NT2/D1 (cell line): ENCODE data around the gene HKDC1.

ENCODE experiments used
- SUZ12 ChIP-seq: IDR thresholded peaks from 2 replicates; pipeline ENCODE4 v1.6.1; 2011; ENCODE audit not compliant: insufficient read length, insufficient read depth; ENCODE audit errors: extremely low read depth
- YY1 ChIP-seq: IDR thresholded peaks from 2 replicates; pipeline ENCODE4 v1.6.1; 2011; ENCODE audit not compliant: insufficient read length, insufficient read depth
- ZNF274 ChIP-seq: IDR thresholded peaks from 2 replicates; pipeline ENCODE4 v1.6.1; 2011; ENCODE audit warnings: mild to moderate bottlenecking, low read depth, low read length

- TF ChIP-seq ZNF274 (no peak), YY1 (no peak), SUZ12 (no peak)
Observed at GRCh38 chr10:69276503-69276902, 56.4 kb downstream of the HKDC1 start.
